HG03558 (cell line): Measurements from ENCODE around the gene DYNLL1.

Experiments
- ATAC-seq: cut with Tn5 transposase; IDR thresholded peaks from one replicate; pipeline ENCODE4 v1.9.1; 2021; ENCODE audit warnings: moderate number of reproducible peaks; ENCODE audit not compliant: unreplicated experiment; ENCODE audit errors: extremely low read depth

Gene DYNLL1

GRCh38 chr12:120546050-120546386 lies 50.1 kb downstream of the DYNLL1 start:
- ATAC-seq, result no peak
